T-cell (primary cell): ENCODE measurements around the gene YJEFN3. TPM values are rescaled to one million over a fixed set of nuclear protein-coding genes. Genes with fewer than 3 reads are reported as not detected.

Experiments used
- ATAC-seq, 4 experiments: fragments of 200-7000 bp in 3 of 4; fragments of 150-1000 bp in 1 of 4; cut with Tn5 transposase; replicated peaks in 1 of 4; 1 replicate in 3 of 4; 2 replicates in 1 of 4; pipeline ENCODE4 v1.10.0; 2021; ENCODE audit warnings: moderate library complexity in 3 of 4, mild to moderate bottlenecking in 2 of 4, moderate number of reproducible peaks in 1 of 4
- CTCF ChIA-PET, 2 donors: fragments of 300-600 bp; sonication (Branson Sonifier 250); formaldehyde crosslinking; loops; one replicate each; lab custom pipeline; 2022; ENCODE audit warnings: antibody characterized with exemption in 2 of 2; lab: Charles Lee
- POLR2A ChIA-PET, 2 donors: fragments of 300-600 bp; sonication (Branson Sonifier 250); formaldehyde crosslinking; loops; one replicate each; lab custom pipeline; 2022; ENCODE audit warnings: antibody characterized with exemption in 2 of 2; lab: Charles Lee
- DNase-seq, 35 experiments: peaks; one replicate each; pipeline versions ENCODE4 v3.0.0 to v3.0.0-alpha.2; 2013 to 2023
- H3K27ac ChIP-seq: one replicate; pipeline ENCODE4 v1.5.1; 2013; ENCODE audit warnings: low read length
- H3K27me3 ChIP-seq, 2 experiments: replicated peaks in 1 of 2; 1 replicate in 1 of 2; 2 replicates in 1 of 2; pipeline versions ENCODE4 v1.6.1 to v1.7.0; 2013; ENCODE audit warnings: low read length in 1 of 2, mixed read lengths in 1 of 2; ENCODE audit not compliant: control insufficient read depth in 2 of 2, insufficient read depth in 2 of 2; ENCODE audit errors: extremely low read depth in 1 of 2
- H3K36me3 ChIP-seq, 2 donors: 1 replicate in 1 of 2; 2 replicates in 1 of 2; pipeline versions ENCODE4 v1.6.1 to v1.7.0; 2013; ENCODE audit warnings: low read length in 1 of 2; ENCODE audit not compliant: control insufficient read depth in 2 of 2, insufficient read depth in 1 of 2; ENCODE audit errors: extremely low read depth in 1 of 2
- H3K4me1 ChIP-seq, 2 experiments: 1 replicate in 1 of 2; 2 replicates in 1 of 2; pipeline versions ENCODE4 v1.6.1 to v1.7.0; 2013; ENCODE audit warnings: low read length in 2 of 2, mixed read lengths in 1 of 2; ENCODE audit not compliant: insufficient read depth in 2 of 2, control insufficient read depth in 1 of 2; ENCODE audit errors: extremely low read depth in 1 of 2
- H3K4me3 ChIP-seq, 2 donors: 1 replicate in 1 of 2; 2 replicates in 1 of 2; pipeline versions ENCODE4 v1.5.1 to v1.7.0; 2013; ENCODE audit warnings: mild to moderate bottlenecking in 2 of 2, low read length in 1 of 2, moderate library complexity in 1 of 2; ENCODE audit not compliant: control insufficient read depth in 1 of 2; ENCODE audit errors: extremely low read depth in 1 of 2
- H3K9me3 ChIP-seq: 2 replicates; pipeline ENCODE4 v1.7.0; 2013
- H3K27ac Mint-ChIP-seq, 2 donors: one replicate each; pipeline ENCODE4 v1.8.0; 2020 to 2021; ENCODE audit warnings: mild to moderate bottlenecking in 2 of 2, mixed read lengths in 2 of 2
- H3K27me3 Mint-ChIP-seq, 2 donors: one replicate each; pipeline ENCODE4 v1.8.0; 2021 to 2022; ENCODE audit warnings: mixed read lengths in 2 of 2
- H3K36me3 Mint-ChIP-seq: one replicate; pipeline ENCODE4 v1.8.0; 2021; ENCODE audit warnings: mixed read lengths
- H3K4me1 Mint-ChIP-seq, 3 donors: one replicate each; pipeline ENCODE4 v1.8.0; 2020 to 2022; ENCODE audit warnings: mixed read lengths in 3 of 3, mild to moderate bottlenecking in 1 of 3
- H3K4me3 Mint-ChIP-seq, 3 donors: one replicate each; pipeline ENCODE4 v1.8.0; 2020 to 2022; ENCODE audit warnings: mild to moderate bottlenecking in 3 of 3, mixed read lengths in 3 of 3, moderate library complexity in 3 of 3
- H3K9me3 Mint-ChIP-seq, 3 donors: one replicate each; pipeline ENCODE4 v1.8.0; 2020 to 2022; ENCODE audit warnings: mixed read lengths in 3 of 3
- WGBS: methylation state at CpG from one replicate; pipeline ENCODE4 v1.1.5; 2013; ENCODE audit warnings: missing lambda C conversion rate; ENCODE audit not compliant: insufficient coverage; 5-methylcytosine and 5-hydroxymethylcytosine counted together
- total RNA-seq, 35 experiments: library from RNA in 6 of 35; stranded (reverse) in 6 of 35; fragments of 120-200 nt in 1 of 35; gene quantifications; one replicate each; pipeline versions ENCODE4 v1.2.1 to v1.2.4 and lab custom pipeline; 2013 to 2026

YJEFN3 gene
- total RNA-seq, 5 donors from 2014 or later (not counting 1 experiment from before 2014, with no cell fraction given), result 5.4 to 14.2 (median 12.5) TPM

GRCh38 chr19:19498255-19498991, 30.3 kb upstream of the YJEFN3 start:
- Mint-ChIP-seq H3K27me3 (no peaks in the 10 kb centered on the region), H3K4me3 (no peak overlapping the region), H3K4me1 (peaks cover 0 to 2% (median 0%) of the 10 kb centered on the region in 3 donors), H3K9me3 (no peaks in the 10 kb centered on the region), H3K36me3 (peaks cover 47% of the 10 kb centered on the region), H3K27ac (no peak overlapping the region)
- no peak overlapping the region for H3K27ac ChIP-seq
- H3K4me1 ChIP-seq, result peaks cover 0 to 3% of the 10 kb centered on the region in 2 experiments
- H3K36me3 ChIP-seq, result peaks cover 59 to 96% of the 10 kb centered on the region in 2 donors
- ChIA-PET POLR2A (no interaction called here), CTCF (no interaction called here)
- ATAC-seq (no peak), DNase-seq (no peak)
- no peaks in the 10 kb centered on the region for H3K9me3 ChIP-seq
- no peak overlapping the region for H3K4me3 ChIP-seq
- H3K27me3 ChIP-seq, result no peaks in the 10 kb centered on the region
- 96% methylated on average over 25 of the region's 33 CpGs for WGBS

- ATAC-seq, result no peak
- peaks cover 52 to 95% of the 10 kb centered on the region in 2 donors for H3K36me3 ChIP-seq
- WGBS, result 95% methylated on average over 15 of the region's 18 CpGs
These were observed 29.3 kb upstream of the YJEFN3 start for GRCh38 chr19:19499272-19499995.

GRCh38 chr19:19500975-19501644, 27.6 kb upstream of the YJEFN3 start:
- Mint-ChIP-seq H3K9me3 (no peaks in the 10 kb centered on the region), H3K27me3 (no peaks in the 10 kb centered on the region), H3K27ac (no peak overlapping the region), H3K4me3 (no peak overlapping the region), H3K4me1 (peaks cover 0 to 2% (median 0%) of the 10 kb centered on the region in 3 donors), H3K36me3 (peaks cover 45% of the 10 kb centered on the region)
- no peak overlapping the region for H3K27ac ChIP-seq
- ChIA-PET CTCF (no interaction called here), POLR2A (no interaction called here)
- no peaks in the 10 kb centered on the region for H3K27me3 ChIP-seq
- no peak for ATAC-seq
- H3K9me3 ChIP-seq, result no peaks in the 10 kb centered on the region
- H3K4me3 ChIP-seq, result no peak overlapping the region
- no peaks in the 10 kb centered on the region for H3K4me1 ChIP-seq
- 98% methylated on average over 32 of the region's 34 CpGs for WGBS
- no peak for DNase-seq
- peaks cover 49 to 97% of the 10 kb centered on the region in 2 donors for H3K36me3 ChIP-seq

More at GRCh38 chr19:19499272-19499995, 29.3 kb upstream of the YJEFN3 start:
- ChIA-PET CTCF (interaction anchor here in 1 of 2 donors (0.6 kb wide), 1 partner anchor 97 kb away, joined by 5 read pairs; no protein-coding TSS in a partner anchor), POLR2A (no interaction called here)
- Histone ChIP-seq H3K4me3 (no peak overlapping the region), H3K4me1 (peaks cover 0 to under 1% of the 10 kb centered on the region in 2 experiments), H3K9me3 (no peaks in the 10 kb centered on the region), H3K27me3 (no peaks in the 10 kb centered on the region), H3K27ac (no peak overlapping the region)
- Mint-ChIP-seq H3K9me3 (no peaks in the 10 kb centered on the region), H3K36me3 (peaks cover 50% of the 10 kb centered on the region), H3K27me3 (no peaks in the 10 kb centered on the region), H3K4me1 (peaks cover 0 to 2% (median 0%) of the 10 kb centered on the region in 3 donors), H3K27ac (peak overlapping the region in 1 of 2 donors; percentile 19), H3K4me3 (no peak overlapping the region)
- no peak for DNase-seq

- Mint-ChIP-seq H3K9me3 (no peaks in the 10 kb centered on the region), H3K4me3 (no peak overlapping the region), H3K27me3 (no peaks in the 10 kb centered on the region), H3K4me1 (peaks cover 0 to under 1% (median 0%) of the 10 kb centered on the region in 3 donors), H3K27ac (no peak overlapping the region), H3K36me3 (peaks cover 48% of the 10 kb centered on the region)
- Histone ChIP-seq H3K9me3 (no peaks in the 10 kb centered on the region), H3K36me3 (peaks cover 44 to 97% of the 10 kb centered on the region in 2 donors), H3K27ac (no peak overlapping the region), H3K4me3 (no peak overlapping the region), H3K27me3 (no peaks in the 10 kb centered on the region), H3K4me1 (no peaks in the 10 kb centered on the region)
- DNase-seq (no peak), ATAC-seq (no peak)
- ChIA-PET CTCF (no interaction called here), POLR2A (no interaction called here)
- WGBS, result over 99% methylated on average over 18 of the region's 26 CpGs
These were observed 26.9 kb upstream of the YJEFN3 start for GRCh38 chr19:19501798-19502197.

GRCh38 chr19:19502281-19502680, 26.4 kb upstream of the YJEFN3 start:
- Histone ChIP-seq H3K4me3 (no peak overlapping the region), H3K36me3 (peaks cover 43 to 96% of the 10 kb centered on the region in 2 donors), H3K27me3 (no peaks in the 10 kb centered on the region), H3K9me3 (no peaks in the 10 kb centered on the region), H3K27ac (no peak overlapping the region), H3K4me1 (no peaks in the 10 kb centered on the region)
- Mint-ChIP-seq H3K9me3 (no peaks in the 10 kb centered on the region), H3K27me3 (no peaks in the 10 kb centered on the region), H3K36me3 (peaks cover 49% of the 10 kb centered on the region), H3K4me3 (no peak overlapping the region), H3K4me1 (no peaks in the 10 kb centered on the region), H3K27ac (no peak overlapping the region)
- POLR2A ChIA-PET, result no interaction called here
- DNase-seq (no peak), ATAC-seq (no peak)
- over 99% methylated on average over 18 of the region's 19 CpGs for WGBS
- CTCF ChIA-PET, result no interaction called here
